ENCODE results near the gene BLMH. TPM values are rescaled to one million over a fixed set of nuclear protein-coding genes. Genes with fewer than 3 reads are reported as not detected.

Gene BLMH
- total RNA-seq, 1 experiment from 2014 or later = 59.0 TPM

DNA sequence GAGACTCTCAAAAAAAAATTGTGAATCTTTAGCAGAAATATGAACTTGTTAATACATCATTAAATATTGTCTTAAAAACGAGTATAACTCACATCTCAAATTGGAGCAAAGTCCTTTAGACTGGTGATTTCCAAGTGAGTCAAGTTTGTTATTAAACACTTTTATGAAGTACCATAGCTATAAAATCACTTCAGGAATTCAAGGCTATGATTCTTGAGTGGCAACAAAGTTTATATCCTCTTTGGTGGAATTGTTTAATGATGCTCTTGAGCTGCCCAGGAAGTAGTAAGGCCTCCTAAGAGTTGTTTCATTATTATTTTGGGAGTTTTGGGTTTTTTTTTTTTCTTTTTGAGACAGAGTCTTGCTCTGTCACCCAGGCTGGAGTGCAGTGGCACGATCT lies 16.7 kb upstream of the BLMH start:
- CTCF ChIA-PET = no interaction called here

GRCh38 chr17:30304778-30305177 lies 13.0 kb upstream of the BLMH start:
- intact Hi-C loops (cut with micrococcal nuclease; ENCODE audit: unreplicated experiment) (no loop called here), in situ Hi-C loops (cut with HindIII; ENCODE audit: low pct_unique_long_range_greater_than_20kb, low sequenced_read_pairs) (no loop called here)
- Histone ChIP-seq H3K9me3 (ENCODE audit: control insufficient read depth, insufficient read depth, low read depth, low read length) (no peaks in the 10 kb centered on the region), H3K4me3 (ENCODE audit: low read depth in 2 of 2, low read length in 2 of 2) (no peak overlapping the region), H3K36me3 (ENCODE audit: control insufficient read depth, insufficient read depth, low read length) (no peaks in the 10 kb centered on the region), H3K4me1 (ENCODE audit: control insufficient read depth, insufficient read depth, low read length) (no peaks in the 10 kb centered on the region), H3K27me3 (ENCODE audit: control insufficient read depth, insufficient read depth, low read length) (no peaks in the 10 kb centered on the region), H3K27ac (ENCODE audit: low read length) (no peak overlapping the region)
- CTCF ChIA-PET = interaction anchor here (0.6 kb wide), 1 partner anchor 10 kb away, joined by 3 read pairs; no protein-coding TSS in a partner anchor
- TF ChIP-seq CTCF (IDR thresholded peaks at IDR 0.05) (no peak), SIN3A (IDR thresholded peaks at IDR 0.05; ENCODE audit: borderline replicate concordance, insufficient read depth, low read depth, low read length) (no peak), POLR2AphosphoS5 (IDR thresholded peaks at IDR 0.05; ENCODE audit: low read depth, low read length) (no peak), TCF7L2 (IDR thresholded peaks at IDR 0.05; ENCODE audit: low read depth, low read length) (no peak)
- TF ChIP-seq, protein P1, sequence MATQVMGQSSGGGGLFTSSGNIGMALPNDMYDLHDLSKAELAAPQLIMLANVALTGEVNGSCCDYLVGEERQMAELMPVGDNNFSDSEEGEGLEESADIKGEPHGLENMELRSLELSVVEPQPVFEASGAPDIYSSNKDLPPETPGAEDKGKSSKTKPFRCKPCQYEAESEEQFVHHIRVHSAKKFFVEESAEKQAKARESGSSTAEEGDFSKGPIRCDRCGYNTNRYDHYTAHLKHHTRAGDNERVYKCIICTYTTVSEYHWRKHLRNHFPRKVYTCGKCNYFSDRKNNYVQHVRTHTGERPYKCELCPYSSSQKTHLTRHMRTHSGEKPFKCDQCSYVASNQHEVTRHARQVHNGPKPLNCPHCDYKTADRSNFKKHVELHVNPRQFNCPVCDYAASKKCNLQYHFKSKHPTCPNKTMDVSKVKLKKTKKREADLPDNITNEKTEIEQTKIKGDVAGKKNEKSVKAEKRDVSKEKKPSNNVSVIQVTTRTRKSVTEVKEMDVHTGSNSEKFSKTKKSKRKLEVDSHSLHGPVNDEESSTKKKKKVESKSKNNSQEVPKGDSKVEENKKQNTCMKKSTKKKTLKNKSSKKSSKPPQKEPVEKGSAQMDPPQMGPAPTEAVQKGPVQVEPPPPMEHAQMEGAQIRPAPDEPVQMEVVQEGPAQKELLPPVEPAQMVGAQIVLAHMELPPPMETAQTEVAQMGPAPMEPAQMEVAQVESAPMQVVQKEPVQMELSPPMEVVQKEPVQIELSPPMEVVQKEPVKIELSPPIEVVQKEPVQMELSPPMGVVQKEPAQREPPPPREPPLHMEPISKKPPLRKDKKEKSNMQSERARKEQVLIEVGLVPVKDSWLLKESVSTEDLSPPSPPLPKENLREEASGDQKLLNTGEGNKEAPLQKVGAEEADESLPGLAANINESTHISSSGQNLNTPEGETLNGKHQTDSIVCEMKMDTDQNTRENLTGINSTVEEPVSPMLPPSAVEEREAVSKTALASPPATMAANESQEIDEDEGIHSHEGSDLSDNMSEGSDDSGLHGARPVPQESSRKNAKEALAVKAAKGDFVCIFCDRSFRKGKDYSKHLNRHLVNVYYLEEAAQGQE (IDR thresholded peaks at IDR 0.05; ENCODE audit: insufficient read depth in 1 of 2, low read depth in 2 of 2, low read length in 1 of 2) = no peak
- BruUV-seq (replicated peaks) = no TSS peak
- ATAC-seq (no peak), DNase-seq (ENCODE audit: low read depth, low spot score) (no peak)
- POLR2A ChIA-PET = no interaction called here

More for the DNA sequence above, 16.7 kb upstream of the BLMH start:
- H3K4me3 ChIP-seq (ENCODE audit: low read depth in 2 of 2, low read length in 2 of 2) = no peak overlapping the region
- TF ChIP-seq POLR2AphosphoS5 (IDR thresholded peaks at IDR 0.05; ENCODE audit: low read depth, low read length) = no peak
- no peak for TF ChIP-seq CTCF (IDR thresholded peaks at IDR 0.05)
- TF ChIP-seq, protein P1 (IDR thresholded peaks at IDR 0.05; ENCODE audit: insufficient read depth in 1 of 2, low read depth in 2 of 2, low read length in 1 of 2) = no peak
- TF ChIP-seq SIN3A (IDR thresholded peaks at IDR 0.05; ENCODE audit: borderline replicate concordance, insufficient read depth, low read depth, low read length) = no peak
- TF ChIP-seq TCF7L2 (IDR thresholded peaks at IDR 0.05; ENCODE audit: low read depth, low read length) = no peak
- DNase-seq (ENCODE audit: low read depth, low spot score) (no peak), ATAC-seq (no peak)
- H3K27me3 ChIP-seq (ENCODE audit: control insufficient read depth, insufficient read depth, low read length) = no peaks in the 10 kb centered on the region; the same call in 1 of the 2 replicates
- intact Hi-C loops (cut with micrococcal nuclease; ENCODE audit: unreplicated experiment) (no loop called here), in situ Hi-C loops (cut with HindIII; ENCODE audit: low pct_unique_long_range_greater_than_20kb, low sequenced_read_pairs) (no loop called here)
- POLR2A ChIA-PET = no interaction called here
- no peaks in the 10 kb centered on the region for H3K4me1 ChIP-seq (ENCODE audit: control insufficient read depth, insufficient read depth, low read length)
- no peak overlapping the region for H3K27ac ChIP-seq (ENCODE audit: low read length)
- H3K9me3 ChIP-seq (ENCODE audit: control insufficient read depth, insufficient read depth, low read depth, low read length) = no peaks in the 10 kb centered on the region
- BruUV-seq (replicated peaks) = no TSS peak
- H3K36me3 ChIP-seq (ENCODE audit: control insufficient read depth, insufficient read depth, low read length) = no peaks in the 10 kb centered on the region

Data from Panc1 (cell line).